ENCODE measurements around the gene RPS6KL1.

DNA sequence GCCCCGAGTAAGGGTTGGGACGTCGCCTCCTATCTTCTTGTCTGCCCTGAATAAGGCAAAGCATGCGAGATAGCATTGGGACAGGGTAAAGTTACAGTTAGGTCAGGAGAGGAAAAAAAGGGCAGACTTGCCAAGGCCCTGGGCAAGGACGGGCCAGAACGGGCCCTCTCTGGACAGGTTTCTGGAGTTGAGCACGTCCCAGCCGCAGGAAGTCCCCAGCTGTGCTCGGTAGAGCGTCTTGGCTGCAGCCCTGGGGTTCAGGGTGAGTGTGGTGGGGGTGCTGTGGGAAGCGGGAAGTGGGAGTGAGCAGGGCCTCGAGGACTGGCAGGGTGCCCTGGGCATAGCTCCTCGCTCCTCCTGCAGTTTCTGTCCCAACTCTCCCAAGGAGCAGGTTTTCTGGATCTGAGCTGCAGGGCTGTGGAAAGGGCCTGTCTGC, 5.4 kb downstream of the RPS6KL1 start:
- TF ChIP-seq, protein P1, sequence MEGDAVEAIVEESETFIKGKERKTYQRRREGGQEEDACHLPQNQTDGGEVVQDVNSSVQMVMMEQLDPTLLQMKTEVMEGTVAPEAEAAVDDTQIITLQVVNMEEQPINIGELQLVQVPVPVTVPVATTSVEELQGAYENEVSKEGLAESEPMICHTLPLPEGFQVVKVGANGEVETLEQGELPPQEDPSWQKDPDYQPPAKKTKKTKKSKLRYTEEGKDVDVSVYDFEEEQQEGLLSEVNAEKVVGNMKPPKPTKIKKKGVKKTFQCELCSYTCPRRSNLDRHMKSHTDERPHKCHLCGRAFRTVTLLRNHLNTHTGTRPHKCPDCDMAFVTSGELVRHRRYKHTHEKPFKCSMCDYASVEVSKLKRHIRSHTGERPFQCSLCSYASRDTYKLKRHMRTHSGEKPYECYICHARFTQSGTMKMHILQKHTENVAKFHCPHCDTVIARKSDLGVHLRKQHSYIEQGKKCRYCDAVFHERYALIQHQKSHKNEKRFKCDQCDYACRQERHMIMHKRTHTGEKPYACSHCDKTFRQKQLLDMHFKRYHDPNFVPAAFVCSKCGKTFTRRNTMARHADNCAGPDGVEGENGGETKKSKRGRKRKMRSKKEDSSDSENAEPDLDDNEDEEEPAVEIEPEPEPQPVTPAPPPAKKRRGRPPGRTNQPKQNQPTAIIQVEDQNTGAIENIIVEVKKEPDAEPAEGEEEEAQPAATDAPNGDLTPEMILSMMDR (IDR thresholded peaks at IDR 0.05): no peak
- TF ChIP-seq EZH2 (IDR thresholded peaks at IDR 0.05) (no peak), EZH2phosphoT487 (IDR thresholded peaks at IDR 0.05) (no peak)

Data from neural progenitor cell (in vitro differentiated cells).